ENCODE data around the gene RSPH4A. TPM values are rescaled to one million over a fixed set of nuclear protein-coding genes. Genes with fewer than 3 reads are reported as not detected.

RSPH4A gene
- total and polyA plus RNA-seq, 9 of the 15 experiments (the other 6 are each of a cell fraction or from before 2014, with no cell fraction given): 0.04 to 0.30 (median 0.11) TPM

- no TSS peak for BruUV-seq (replicated peaks)
- CTCF ChIA-PET (ENCODE audit: low intra/inter-chr PET ratio): no interaction called here
- peak; percentile 95 for ATAC-seq
- FAIRE-seq: peak; percentile 98
- peak within 1 kb of the TSS; percentile 82 for H3K4me3 ChIP-seq
- peak within 1 kb of the TSS; percentile 97 for H3K4me2 ChIP-seq (ENCODE audit: insufficient read depth, low read length)
- no peaks in the 10 kb centered on the region for H3K9me3 ChIP-seq (replicated peaks; ENCODE audit: control insufficient read depth, insufficient read depth, low read depth, low read length)
- no peaks in the 10 kb centered on the region for H4K20me1 ChIP-seq (replicated peaks; ENCODE audit: control insufficient read depth, insufficient read depth, low read length)
- WGBS (ENCODE audit: insufficient coverage, low coverage, missing lambda C conversion rate): under 1% methylated on average over 62 of the region's 62 CpGs
- H3K9me1 ChIP-seq (ENCODE audit: control insufficient read depth, insufficient read depth, low read length): no peaks in the 10 kb centered on the region
- DNase-seq (ENCODE audit: extremely low read depth in 1 of 4, low spot score in 3 of 4): peak; percentile 91 to 99 (median 94)
- H2AFZ ChIP-seq (ENCODE audit: low read depth, low read length): peak within 1 kb of the TSS; percentile 96
- H3K4me1 ChIP-seq (replicated peaks in 1 of 2; ENCODE audit: control insufficient read depth in 2 of 2, insufficient read depth in 2 of 2, low read length in 2 of 2): peaks cover 0 to 22% of the 10 kb centered on the region in 2 experiments; a peak in 4 of 5 replicates
- H3K27me3 ChIP-seq (ENCODE audit: control insufficient read depth in 2 of 2, insufficient read depth in 2 of 2, low read length in 2 of 2): no peaks in the 10 kb centered on the region
- peak within 1 kb of the TSS; percentile 86 to 97 for H3K9ac ChIP-seq (ENCODE audit: insufficient read depth in 1 of 2, low read depth in 2 of 2, low read length in 2 of 2)
- H3K36me3 ChIP-seq (ENCODE audit: control insufficient read depth, insufficient read depth, low read length): peaks cover 26% of the 10 kb centered on the region; the same call in 2 of the 3 replicates
- POLR2A ChIA-PET: interaction anchor here (0.6 to 2.5 kb wide), 10 partner anchors 8 to 1609 kb away, joined by 3 to 11 read pairs (median 3); partner anchors contain the start of gene TSPYL1
- intact Hi-C loops (cut with micrococcal nuclease) (loop anchor here (2.0 kb wide), 1 partner anchor 292 kb away; the partner anchor contains the start of gene TSPYL1), in situ Hi-C loops (cut with MboI) (no loop called here)
- peak within 1 kb of the TSS; percentile 83 for H3K27ac ChIP-seq (ENCODE audit: extremely low read depth, low read depth, low read length)
- peaks cover 52% of the 10 kb centered on the region for H3K79me2 ChIP-seq (ENCODE audit: control insufficient read depth, insufficient read depth, low read length)
- TF ChIP-seq STAG1 (CRISPR knock-in tag; IDR thresholded peaks at IDR 0.05; ENCODE audit: borderline replicate concordance) (no peak), NR2C2 (CRISPR knock-in tag; IDR thresholded peaks at IDR 0.05) (peak; percentile 67; the same call in 1 of the 2 replicates), NR2C2 (tag; IDR thresholded peaks at IDR 0.05) (no peak; the same call in 1 of the 2 replicates), HDAC1 (IDR thresholded peaks at IDR 0.05) (peak in 1 of 2 experiments; percentile 89; a peak in 2 of 4 replicates), TEAD2 (tag; IDR thresholded peaks at IDR 0.05) (no peak), TRIM24 (IDR thresholded peaks at IDR 0.05) (peak in 1 of 2 experiments; percentile 47; a peak in 1 of 4 replicates), ZNF232 (CRISPR knock-in tag; IDR thresholded peaks at IDR 0.05) (no peak), ZNF354B (CRISPR knock-in tag; IDR thresholded peaks at IDR 0.05) (no peak), ZNF239 (CRISPR knock-in tag; IDR thresholded peaks at IDR 0.05) (peak; percentile 43; the same call in 1 of the 2 replicates), HNRNPL (IDR thresholded peaks at IDR 0.05; ENCODE audit: low read depth, low read length) (no peak), ZKSCAN8 (CRISPR knock-in tag; IDR thresholded peaks at IDR 0.05) (no peak), ZNF695 (CRISPR knock-in tag; IDR thresholded peaks at IDR 0.05) (no peak), FOXO4 (CRISPR knock-in tag; IDR thresholded peaks at IDR 0.05) (no peak), ETV1 (tag; conservative IDR thresholded peaks at IDR 0.05; ENCODE audit: low read depth) (0 out of 2 replicates have a peak, but pooled peaks have one; percentile 34), ZNF584 (CRISPR knock-in tag; IDR thresholded peaks at IDR 0.05; ENCODE audit: low read depth) (no peak), CBX3 (IDR thresholded peaks at IDR 0.05; ENCODE audit: borderline replicate concordance in 1 of 2, low read length in 2 of 2) (peak in 1 of 2 experiments; percentile 70; a peak in 1 of 3 replicates), HMGXB4 (CRISPR knock-in tag; IDR thresholded peaks at IDR 0.05) (peak; percentile 84; the same call in 1 of the 2 replicates), POLR3G (IDR thresholded peaks at IDR 0.05; ENCODE audit: extremely low read depth, insufficient read length, insufficient replicate concordance) (no peak), HDAC6 (IDR thresholded peaks at IDR 0.05; ENCODE audit: low read depth, low read length) (0 out of 2 replicates have a peak, but pooled peaks have one; percentile 65)
These were observed 45.2 kb upstream of the RSPH4A start, which contains the start of gene RWDD1 for GRCh38 chr6:116570856-116571682. RWDD1 (plus strand) TSS chr6:116571504; CDS start chr6:116571583, 79 bp downstream.

All from K562 (cell line).